H1 (cell line): ENCODE data around the gene YWHAE. TPM values are rescaled to one million over a fixed set of nuclear protein-coding genes. Genes with fewer than 3 reads are reported as not detected.

Source experiments
- CTCF ChIA-PET: fragments of 300-600 bp; sonication (Branson Sonifier 250); formaldehyde crosslinking; loops from one replicate; lab custom pipeline; 2021; ENCODE audit not compliant: partially characterized antibody; lab: Charles Lee
- POLR2A ChIA-PET: fragments of 300-600 bp; sonication (Branson Sonifier 250); formaldehyde crosslinking; loops from one replicate; lab custom pipeline; 2021; ENCODE audit warnings: inconsistent platforms; ENCODE audit not compliant: partially characterized antibody; lab: Charles Lee
- DNase-seq, 2 experiments: peaks; one replicate each; pipeline versions ENCODE4 v3.0.0 to v3.0.0-alpha.2; 2010 to 2022; ENCODE audit warnings: low spot score in 2 of 2, low read depth in 1 of 2, mixed read lengths in 1 of 2
- FAIRE-seq: peaks from 2 replicates; lab custom pipeline; 2011; peaks lifted over from hg19 to GRCh38; lab: Jason Lieb, UNC
- H2AFZ ChIP-seq: 2 replicates; pipeline ENCODE4 v1.8.1; 2012; ENCODE audit warnings: low read length, inconsistent platforms
- H2AK5ac ChIP-seq: 2 replicates; pipeline ENCODE4 v1.6.1; 2013; ENCODE audit warnings: low read depth, low read length
- H2BK120ac ChIP-seq: replicated peaks from 2 replicates; pipeline ENCODE3; 2013; ENCODE audit warnings: low read depth, low read length, inconsistent platforms
- H2BK12ac ChIP-seq: 2 replicates; pipeline ENCODE4 v1.6.1; 2013; ENCODE audit warnings: low read depth, low read length
- H2BK15ac ChIP-seq: 2 replicates; pipeline ENCODE4 v1.6.1; 2013; ENCODE audit warnings: low read length
- H2BK20ac ChIP-seq: 2 replicates; pipeline ENCODE4 v1.6.1; 2013; ENCODE audit warnings: low read length
- H2BK5ac ChIP-seq: 2 replicates; pipeline ENCODE4 v1.6.1; 2013; ENCODE audit warnings: low read depth, low read length
- H3K14ac ChIP-seq: 2 replicates; pipeline ENCODE4 v1.6.1; 2013; ENCODE audit warnings: inconsistent platforms; ENCODE audit not compliant: insufficient read length
- H3K18ac ChIP-seq: 2 replicates; pipeline ENCODE4 v1.6.1; 2013; ENCODE audit warnings: low read length; ENCODE audit errors: extremely low read depth
- H3K23ac ChIP-seq: 2 replicates; pipeline ENCODE4 v1.6.1; 2013; ENCODE audit warnings: inconsistent platforms; ENCODE audit not compliant: insufficient read length
- H3K23me2 ChIP-seq: 2 replicates; pipeline ENCODE4 v1.6.1; 2013; ENCODE audit warnings: low read depth, low read length
- H3K27ac ChIP-seq: 2 replicates; pipeline ENCODE4 v1.6.1; 2011; ENCODE audit warnings: low read depth, low read length, inconsistent platforms
- H3K27me3 ChIP-seq, 4 experiments: replicated peaks in 1 of 4; 1 replicate in 1 of 4; 2 replicates in 3 of 4; pipeline versions ENCODE4 v1.6.1 to v1.8.1; 2011 to 2013; ENCODE audit warnings: low read length in 3 of 4, mild to moderate bottlenecking in 3 of 4, inconsistent platforms in 2 of 4, mixed read lengths in 2 of 4, moderate library complexity in 1 of 4; ENCODE audit not compliant: control insufficient read depth in 3 of 4, insufficient read depth in 3 of 4; ENCODE audit errors: extremely low read depth in 1 of 4
- H3K36me3 ChIP-seq, 4 experiments: 2 replicates each; pipeline versions ENCODE4 v1.6.1 to v1.8.1; 2011 to 2013; ENCODE audit warnings: mild to moderate bottlenecking in 4 of 4, low read length in 3 of 4, moderate library complexity in 2 of 4, control low read depth in 1 of 4, inconsistent platforms in 1 of 4; ENCODE audit not compliant: insufficient read depth in 4 of 4, control insufficient read depth in 2 of 4
- H3K4ac ChIP-seq: replicated peaks from 2 replicates; pipeline ENCODE3; 2013; ENCODE audit warnings: low read length, low read depth, mixed read lengths, inconsistent platforms; ENCODE audit not compliant: insufficient read length
- H3K4me1 ChIP-seq, 4 experiments: replicated peaks in 1 of 4; 1 replicate in 1 of 4; 2 replicates in 3 of 4; pipeline versions ENCODE4 v1.6.1 to v1.8.1; 2011 to 2013; ENCODE audit warnings: low read length in 3 of 4, inconsistent platforms in 2 of 4, mixed read lengths in 1 of 4; ENCODE audit not compliant: insufficient read depth in 4 of 4, control insufficient read depth in 3 of 4
- H3K4me2 ChIP-seq, 2 experiments: 2 replicates each; pipeline versions ENCODE4 v1.6.1 to v1.8.1; 2011 to 2013; ENCODE audit warnings: low read depth in 2 of 2, low read length in 2 of 2, control low read depth in 1 of 2, inconsistent platforms in 1 of 2, mild to moderate bottlenecking in 1 of 2; ENCODE audit not compliant: insufficient read depth in 1 of 2
- H3K4me3 ChIP-seq, 4 experiments: fragments of 200-600, 300-600 bp in 1 of 4; sonication (generic), shearing (Covaris generic), sonication (Bioruptor Twin) in 1 of 4; 2 replicates each; pipeline versions ENCODE4 v1.5.1 to v1.8.1; 2011 to 2016; ENCODE audit warnings: low read length in 4 of 4, low read depth in 3 of 4, control low read depth in 2 of 4, inconsistent platforms in 2 of 4, mild to moderate bottlenecking in 2 of 4, mixed read lengths in 1 of 4, moderate library complexity in 1 of 4; ENCODE audit not compliant: insufficient read depth in 2 of 4; ENCODE audit errors: extremely low read depth in 1 of 4
- H3K56ac ChIP-seq: replicated peaks from 2 replicates; pipeline ENCODE3; 2013; ENCODE audit warnings: low read depth, mild to moderate bottlenecking, mixed read lengths, low read length, inconsistent platforms; ENCODE audit not compliant: insufficient read length
- H3K79me1 ChIP-seq: 2 replicates; pipeline ENCODE4 v1.6.1; 2013; ENCODE audit warnings: low read depth, low read length, control low read depth
- H3K79me2 ChIP-seq, 2 experiments: 2 replicates each; pipeline versions ENCODE4 v1.6.1 to v1.8.1; 2012 to 2013; ENCODE audit warnings: low read length in 2 of 2, mild to moderate bottlenecking in 2 of 2, inconsistent platforms in 1 of 2; ENCODE audit not compliant: insufficient read depth in 2 of 2, control insufficient read depth in 1 of 2
- H3K9ac ChIP-seq, 4 experiments: replicated peaks in 1 of 4; 1 replicate in 1 of 4; 2 replicates in 3 of 4; pipeline versions ENCODE4 v1.6.1 to v1.8.1; 2011 to 2013; ENCODE audit warnings: low read depth in 3 of 4, low read length in 3 of 4, control low read depth in 2 of 4, mild to moderate bottlenecking in 2 of 4, moderate library complexity in 2 of 4, inconsistent platforms in 1 of 4; ENCODE audit errors: extremely low read depth in 1 of 4
- H3K9me3 ChIP-seq, 2 experiments: 2 replicates each; pipeline versions ENCODE4 v1.6.1 to v1.8.1; 2012 to 2013; ENCODE audit warnings: mild to moderate bottlenecking in 2 of 2, moderate library complexity in 2 of 2, control low read depth in 1 of 2, inconsistent platforms in 1 of 2, low read depth in 1 of 2, low read length in 1 of 2, mixed read lengths in 1 of 2; ENCODE audit not compliant: insufficient read depth in 2 of 2
- H4K20me1 ChIP-seq, 2 experiments: replicated peaks in 1 of 2; 2 replicates each; pipeline versions ENCODE3 to v1.8.1; 2011 to 2013; ENCODE audit warnings: inconsistent platforms in 2 of 2, low read length in 2 of 2, mild to moderate bottlenecking in 1 of 2; ENCODE audit not compliant: insufficient read depth in 2 of 2, control insufficient read depth in 1 of 2
- H4K5ac ChIP-seq: 2 replicates; pipeline ENCODE4 v1.6.1; 2013; ENCODE audit warnings: low read length, low read depth, mixed read lengths, inconsistent platforms; ENCODE audit not compliant: insufficient read length
- H4K8ac ChIP-seq: 2 replicates; pipeline ENCODE4 v1.8.0; 2013; ENCODE audit warnings: mild to moderate bottlenecking, moderate library complexity, low read length, inconsistent platforms; ENCODE audit not compliant: insufficient read depth; ENCODE audit errors: extremely low read depth
- H4K91ac ChIP-seq: replicated peaks from 2 replicates; pipeline ENCODE3; 2013; ENCODE audit warnings: low read length, mixed read lengths, inconsistent platforms; ENCODE audit not compliant: insufficient read length
- ASH2L ChIP-seq: fragments of 200-600, 300-600 bp; sonication (generic); IDR thresholded peaks from one replicate; pipeline ENCODE4 v1.7.1; 2017; ENCODE audit warnings: low read length
- CTBP2 ChIP-seq: IDR thresholded peaks from 2 replicates; pipeline ENCODE4 v1.7.0; 2011; ENCODE audit warnings: borderline replicate concordance, mild to moderate bottlenecking, moderate library complexity, mixed read lengths, low read length; ENCODE audit not compliant: insufficient read depth, insufficient read length
- E2F6 ChIP-seq: IDR thresholded peaks from 2 replicates; pipeline ENCODE4 v1.6.1; 2012; ENCODE audit warnings: inconsistent platforms
- GABPA ChIP-seq: IDR thresholded peaks from 2 replicates; pipeline ENCODE4 v1.6.1; 2011; ENCODE audit warnings: mild to moderate bottlenecking, low read length, moderate library complexity, borderline replicate concordance; ENCODE audit not compliant: insufficient read depth
- NANOG ChIP-seq: IDR thresholded peaks from 2 replicates; pipeline ENCODE4 v1.6.1; 2011; ENCODE audit warnings: low read length, low read depth, mild to moderate bottlenecking, inconsistent platforms; ENCODE audit not compliant: insufficient read depth, poor library complexity, severe bottlenecking
- RAD21 ChIP-seq, 2 experiments: IDR thresholded peaks in 1 of 2; conservative IDR thresholded peaks in 1 of 2; 2 replicates each; pipeline ENCODE4 v1.6.1; 2011; ENCODE audit warnings: low read depth in 2 of 2, low read length in 2 of 2, improper control_type of control experiment in 1 of 2, inconsistent platforms in 1 of 2, mild to moderate bottlenecking in 1 of 2, moderate library complexity in 1 of 2
- SIX5 ChIP-seq: IDR thresholded peaks from 2 replicates; pipeline ENCODE4 v1.6.1; 2011; ENCODE audit warnings: mild to moderate bottlenecking, low read depth, low read length
- SP4 ChIP-seq: IDR thresholded peaks from 2 replicates; pipeline ENCODE4 v1.6.1; 2012; ENCODE audit warnings: low read length, inconsistent platforms
- SRF ChIP-seq: IDR thresholded peaks from 2 replicates; pipeline ENCODE4 v1.6.1; 2011; ENCODE audit warnings: mild to moderate bottlenecking, low read depth, low read length, moderate library complexity
- TEAD4 ChIP-seq: IDR thresholded peaks from 2 replicates; pipeline ENCODE4 v1.6.1; 2012; ENCODE audit warnings: low read depth, low read length, inconsistent platforms, mixed read lengths
- USF2 ChIP-seq: IDR thresholded peaks from 2 replicates; pipeline ENCODE4 v1.6.1; 2011; ENCODE audit warnings: low read length, improper control_type of control experiment
- ZNF274 ChIP-seq: IDR thresholded peaks from 2 replicates; pipeline ENCODE4 v1.7.0; 2012; ENCODE audit warnings: low read length, borderline replicate concordance; ENCODE audit errors: extremely low read depth
- WGBS, 2 experiments: shearing (Covaris generic) in 1 of 2; methylation state at CpG; one replicate each; pipeline versions ENCODE4 v1.1.6 to v1.1.7; 2013 to 2015; ENCODE audit warnings: low lambda C conversion rate in 2 of 2, mixed read lengths in 2 of 2, inconsistent platforms in 1 of 2, low coverage in 1 of 2, missing lambda C conversion rate in 1 of 2; ENCODE audit not compliant: insufficient replicate concordance in 2 of 2, insufficient coverage in 1 of 2, insufficient read length in 1 of 2; ENCODE audit errors: extremely low coverage in 1 of 2, missing lambda C conversion rate in 1 of 2; 5-methylcytosine and 5-hydroxymethylcytosine counted together
- polyA plus RNA-seq, 7 experiments: library from polyadenylated mRNA; depleted of rRNA in 3 of 7; stranded (reverse) in 5 of 7; unstranded in 2 of 7; fragments of >200 nt in 5 of 7; fragments of 200-250 nt in 2 of 7; gene quantifications; 1 replicate in 5 of 7; 2 replicates in 1 of 7; 4 replicates in 1 of 7; pipeline versions ENCODE4 v1.2.1 to v1.2.3, GENCODE V29; 2011 to 2013; ENCODE audit warnings: missing spikeins in 2 of 7, mixed read lengths in 2 of 7
- total RNA-seq: library from RNA; stranded (reverse); fragmentation: NEBNext Ultra II Directional; extraction: Animal tissue kit (Norgen Biotek cat#: 25700); gene quantifications from 2 replicates; pipeline ENCODE4 v1.2.1, GENCODE V29; 2021

YWHAE gene
- total and polyA plus RNA-seq, 2 of the 8 experiments (the other 6 are each of a cell fraction or from before 2014, with no cell fraction given), result 559 to 1,186 TPM

GRCh38 chr17:1325766-1326165 lies 74.3 kb downstream of the YWHAE start:
- H2AK5ac ChIP-seq, result no peak overlapping the region
- H2BK120ac ChIP-seq, result no peak overlapping the region
- H2BK15ac ChIP-seq, result no peak overlapping the region
- no peak overlapping the region for H3K27ac ChIP-seq
- no peak overlapping the region for H3K4me3 ChIP-seq
- no peak overlapping the region for H3K18ac ChIP-seq
- H4K20me1 ChIP-seq, result no peaks in the 10 kb centered on the region
- WGBS, 2 experiments, result 86% methylated on average over 12 of the region's 12 CpGs; no CpG with 5 or more reads in 1 of the 2 experiments
- H3K23ac ChIP-seq, result no peak overlapping the region
- H3K79me1 ChIP-seq, result no peaks in the 10 kb centered on the region
- H4K91ac ChIP-seq, result no peak overlapping the region
- CTCF ChIA-PET, result interaction anchor here (0.8 kb wide), 1 partner anchor 66 kb away, joined by 3 read pairs; no protein-coding TSS in a partner anchor
- H3K9ac ChIP-seq, result no peak overlapping the region
- no peak overlapping the region for H3K56ac ChIP-seq
- H3K79me2 ChIP-seq, result no peaks in the 10 kb centered on the region
- H4K5ac ChIP-seq, result no peak overlapping the region
- no peak overlapping the region for H3K14ac ChIP-seq
- H2BK20ac ChIP-seq, result no peak overlapping the region
- no peaks in the 10 kb centered on the region for H3K27me3 ChIP-seq
- H3K4me1 ChIP-seq, result no peaks in the 10 kb centered on the region
- no peak for DNase-seq
- H3K4me2 ChIP-seq, result no peak overlapping the region
- no peak overlapping the region for H2BK5ac ChIP-seq
- no peak for TF ChIP-seq SIX5
- TF ChIP-seq SRF, result no peak
- TF ChIP-seq USF2, result no peak
- no peak for TF ChIP-seq ZNF274
- no peak for TF ChIP-seq TEAD4
- no peak for TF ChIP-seq RAD21 (IDR thresholded peaks at IDR 0.05 in 1 of 2, conservative IDR thresholded peaks at IDR 0.05 in 1 of 2; ENCODE audit: low read depth in 2 of 2, low read length in 2 of 2)
- no peak for TF ChIP-seq CTBP2
- no peak for TF ChIP-seq NANOG
- no peak for TF ChIP-seq SP4
- no peak for TF ChIP-seq ASH2L
- no peak for TF ChIP-seq E2F6
- no peak for TF ChIP-seq GABPA
- TF ChIP-seq, all 59 proteins: peak for 0
- no peak overlapping the region for H4K8ac ChIP-seq
- FAIRE-seq, result no peak
- POLR2A ChIA-PET, result no interaction called here
- no peaks in the 10 kb centered on the region for H3K9me3 ChIP-seq
- H3K4ac ChIP-seq, result no peak overlapping the region
- H3K23me2 ChIP-seq, result no peaks in the 10 kb centered on the region
- H2BK12ac ChIP-seq, result no peak overlapping the region
- no peak overlapping the region for H2AFZ ChIP-seq
- no peaks in the 10 kb centered on the region for H3K36me3 ChIP-seq
